ENCODE results near the gene MBL2.

Gene MBL2

GRCh38 chr10:52755297-52756062 is 17.1 kb downstream of the MBL2 start:
- Histone ChIP-seq H3K4me3 (ENCODE audit: low read length) (no peak overlapping the region), H3K36me3 (ENCODE audit: control insufficient read depth, insufficient read depth, low read length) (no peaks in the 10 kb centered on the region), H3K27ac (ENCODE audit: low read length) (no peak overlapping the region), H3K9me3 (ENCODE audit: control insufficient read depth, insufficient read depth, low read length) (no peaks in the 10 kb centered on the region), H3K4me1 (ENCODE audit: control insufficient read depth, insufficient read depth, low read length) (no peaks in the 10 kb centered on the region), H3K27me3 (ENCODE audit: control insufficient read depth, insufficient read depth, low read length) (no peaks in the 10 kb centered on the region)
- WGBS (ENCODE audit: insufficient coverage, insufficient read length), result no CpG with 5 or more reads among the region's 5 CpGs
- DNase-seq (ENCODE audit: low read depth, low spot score), result no peak

DNA sequence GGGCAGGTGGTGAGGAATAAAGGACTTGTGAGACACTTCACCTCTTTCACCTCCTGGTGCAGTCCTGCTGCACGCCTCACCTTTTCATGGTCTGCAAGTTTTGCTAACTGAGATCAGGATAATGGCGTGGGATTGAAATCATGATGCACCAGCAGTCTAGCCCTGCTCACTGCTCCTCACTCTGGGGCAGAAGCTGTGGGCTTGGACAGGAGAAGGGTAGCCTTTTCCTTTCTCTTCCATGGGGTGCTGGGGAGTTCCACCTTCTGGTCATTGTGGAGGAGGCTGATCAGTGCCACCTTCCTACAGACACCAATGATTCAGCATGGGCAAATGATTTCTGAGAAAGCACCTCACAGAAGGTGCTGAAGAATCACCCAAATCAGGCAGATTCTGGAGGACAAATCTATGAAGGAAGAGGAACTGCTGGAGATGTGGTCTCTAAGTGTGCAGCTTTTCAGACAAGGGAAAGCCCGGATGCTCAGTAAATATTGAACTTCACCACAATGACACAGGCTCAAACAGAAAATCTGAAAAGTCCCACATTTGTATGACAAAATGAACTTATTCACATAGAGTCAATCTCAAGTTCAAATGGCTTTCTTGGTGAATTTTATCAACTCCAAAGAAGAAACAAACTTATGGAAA is 19.7 kb downstream of the MBL2 start:
- Histone ChIP-seq H3K27ac (ENCODE audit: low read length) (no peak overlapping the region), H3K27me3 (ENCODE audit: control insufficient read depth, insufficient read depth, low read length) (no peaks in the 10 kb centered on the region), H3K4me3 (ENCODE audit: low read length) (no peak overlapping the region), H3K36me3 (ENCODE audit: control insufficient read depth, insufficient read depth, low read length) (no peaks in the 10 kb centered on the region), H3K4me1 (ENCODE audit: control insufficient read depth, insufficient read depth, low read length) (no peaks in the 10 kb centered on the region), H3K9me3 (ENCODE audit: control insufficient read depth, insufficient read depth, low read length) (no peaks in the 10 kb centered on the region)
- no CpG with 5 or more reads among the region's 3 CpGs for WGBS (ENCODE audit: insufficient coverage, insufficient read length)
- DNase-seq (ENCODE audit: low read depth, low spot score), result no peak

DNA sequence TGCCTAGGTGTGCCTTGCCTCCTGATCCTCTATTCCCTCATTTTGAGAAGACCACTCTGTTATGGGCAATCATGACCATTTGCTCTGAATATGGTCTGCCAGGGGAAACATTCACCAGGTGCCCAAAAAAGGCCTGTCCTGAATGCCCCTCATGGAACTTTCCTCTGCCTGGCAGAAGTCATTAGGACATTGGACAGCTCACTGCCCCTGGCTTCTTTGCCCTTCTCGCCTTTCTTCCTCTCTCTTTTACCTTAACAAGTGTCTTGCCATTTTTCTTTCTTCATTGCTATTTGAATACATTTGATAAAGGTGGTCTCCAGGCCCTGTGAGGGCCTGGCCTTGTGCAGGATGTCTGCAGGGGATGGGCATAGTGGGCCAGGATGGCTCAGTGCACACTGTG is 20.3 kb downstream of the MBL2 start:
- WGBS (ENCODE audit: insufficient coverage, insufficient read length), result no CpG with 5 or more reads among the region's 1 CpG
- Histone ChIP-seq H3K27me3 (ENCODE audit: control insufficient read depth, insufficient read depth, low read length) (no peaks in the 10 kb centered on the region), H3K4me1 (ENCODE audit: control insufficient read depth, insufficient read depth, low read length) (no peaks in the 10 kb centered on the region), H3K4me3 (ENCODE audit: low read length) (no peak overlapping the region), H3K36me3 (ENCODE audit: control insufficient read depth, insufficient read depth, low read length) (no peaks in the 10 kb centered on the region), H3K27ac (ENCODE audit: low read length) (no peak overlapping the region), H3K9me3 (ENCODE audit: control insufficient read depth, insufficient read depth, low read length) (no peaks in the 10 kb centered on the region)
- no peak for DNase-seq (ENCODE audit: low read depth, low spot score)

GRCh38 chr10:52751337-52751736 is 21.2 kb downstream of the MBL2 start:
- no peak overlapping the region for H3K4me3 ChIP-seq (ENCODE audit: low read length)
- no peak overlapping the region for H3K27ac ChIP-seq (ENCODE audit: low read length)
- H3K4me1 ChIP-seq (ENCODE audit: control insufficient read depth, insufficient read depth, low read length), result no peaks in the 10 kb centered on the region
- no peak for DNase-seq (ENCODE audit: low read depth, low spot score)
- H3K36me3 ChIP-seq (ENCODE audit: control insufficient read depth, insufficient read depth, low read length), result no peaks in the 10 kb centered on the region
- WGBS (ENCODE audit: insufficient coverage, insufficient read length), result no CpG with 5 or more reads among the region's 2 CpGs
- no peaks in the 10 kb centered on the region for H3K9me3 ChIP-seq (ENCODE audit: control insufficient read depth, insufficient read depth, low read length)
- no peaks in the 10 kb centered on the region for H3K27me3 ChIP-seq (ENCODE audit: control insufficient read depth, insufficient read depth, low read length)

DNA sequence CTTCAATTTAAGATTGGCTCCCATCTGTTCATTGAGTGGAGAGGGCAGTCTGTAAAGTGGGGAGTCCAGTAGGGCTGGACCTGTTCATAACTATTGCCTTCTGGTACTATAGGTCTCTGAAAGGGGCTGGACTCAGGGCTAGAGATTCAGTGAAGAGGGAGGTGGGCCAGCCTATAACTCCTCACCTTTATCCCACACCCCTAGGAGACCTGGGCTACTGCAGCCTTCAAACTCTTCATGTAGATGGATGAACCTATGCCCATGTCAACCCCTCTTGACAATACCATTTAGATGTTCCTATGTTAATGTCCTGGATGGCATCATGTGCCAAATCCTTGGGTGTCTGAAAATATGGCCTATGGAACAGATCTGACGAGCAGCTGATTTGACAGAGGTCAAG is 22.0 kb downstream of the MBL2 start:
- WGBS (ENCODE audit: insufficient coverage, insufficient read length), result no CpG with 5 or more reads among the region's 1 CpG
- H3K9me3 ChIP-seq (ENCODE audit: control insufficient read depth, insufficient read depth, low read length), result no peaks in the 10 kb centered on the region
- no peaks in the 10 kb centered on the region for H3K36me3 ChIP-seq (ENCODE audit: control insufficient read depth, insufficient read depth, low read length)
- H3K27ac ChIP-seq (ENCODE audit: low read length), result no peak overlapping the region
- H3K27me3 ChIP-seq (ENCODE audit: control insufficient read depth, insufficient read depth, low read length), result no peaks in the 10 kb centered on the region
- no peak overlapping the region for H3K4me3 ChIP-seq (ENCODE audit: low read length)
- no peaks in the 10 kb centered on the region for H3K4me1 ChIP-seq (ENCODE audit: control insufficient read depth, insufficient read depth, low read length)
- DNase-seq (ENCODE audit: low read depth, low spot score), result no peak

GRCh38 chr10:52747694-52748093 is 24.9 kb downstream of the MBL2 start:
- H3K36me3 ChIP-seq (ENCODE audit: control insufficient read depth, insufficient read depth, low read length), result no peaks in the 10 kb centered on the region
- no peak for DNase-seq (ENCODE audit: low read depth, low spot score)
- no peak overlapping the region for H3K27ac ChIP-seq (ENCODE audit: low read length)
- H3K9me3 ChIP-seq (ENCODE audit: control insufficient read depth, insufficient read depth, low read length), result no peaks in the 10 kb centered on the region
- no peak overlapping the region for H3K4me3 ChIP-seq (ENCODE audit: low read length)
- H3K27me3 ChIP-seq (ENCODE audit: control insufficient read depth, insufficient read depth, low read length), result no peaks in the 10 kb centered on the region
- no CpG with 5 or more reads among the region's 4 CpGs for WGBS (ENCODE audit: insufficient coverage, insufficient read length)
- no peaks in the 10 kb centered on the region for H3K4me1 ChIP-seq (ENCODE audit: control insufficient read depth, insufficient read depth, low read length)

GRCh38 chr10:52746169-52746568 is 26.4 kb downstream of the MBL2 start:
- no peak overlapping the region for H3K27ac ChIP-seq (ENCODE audit: low read length)
- H3K27me3 ChIP-seq (ENCODE audit: control insufficient read depth, insufficient read depth, low read length), result no peaks in the 10 kb centered on the region
- no peaks in the 10 kb centered on the region for H3K9me3 ChIP-seq (ENCODE audit: control insufficient read depth, insufficient read depth, low read length)
- H3K36me3 ChIP-seq (ENCODE audit: control insufficient read depth, insufficient read depth, low read length), result no peaks in the 10 kb centered on the region
- no peaks in the 10 kb centered on the region for H3K4me1 ChIP-seq (ENCODE audit: control insufficient read depth, insufficient read depth, low read length)
- DNase-seq (ENCODE audit: low read depth, low spot score), result no peak
- no CpG with 5 or more reads among the region's 5 CpGs for WGBS (ENCODE audit: insufficient coverage, insufficient read length)
- no peak overlapping the region for H3K4me3 ChIP-seq (ENCODE audit: low read length)

DNA sequence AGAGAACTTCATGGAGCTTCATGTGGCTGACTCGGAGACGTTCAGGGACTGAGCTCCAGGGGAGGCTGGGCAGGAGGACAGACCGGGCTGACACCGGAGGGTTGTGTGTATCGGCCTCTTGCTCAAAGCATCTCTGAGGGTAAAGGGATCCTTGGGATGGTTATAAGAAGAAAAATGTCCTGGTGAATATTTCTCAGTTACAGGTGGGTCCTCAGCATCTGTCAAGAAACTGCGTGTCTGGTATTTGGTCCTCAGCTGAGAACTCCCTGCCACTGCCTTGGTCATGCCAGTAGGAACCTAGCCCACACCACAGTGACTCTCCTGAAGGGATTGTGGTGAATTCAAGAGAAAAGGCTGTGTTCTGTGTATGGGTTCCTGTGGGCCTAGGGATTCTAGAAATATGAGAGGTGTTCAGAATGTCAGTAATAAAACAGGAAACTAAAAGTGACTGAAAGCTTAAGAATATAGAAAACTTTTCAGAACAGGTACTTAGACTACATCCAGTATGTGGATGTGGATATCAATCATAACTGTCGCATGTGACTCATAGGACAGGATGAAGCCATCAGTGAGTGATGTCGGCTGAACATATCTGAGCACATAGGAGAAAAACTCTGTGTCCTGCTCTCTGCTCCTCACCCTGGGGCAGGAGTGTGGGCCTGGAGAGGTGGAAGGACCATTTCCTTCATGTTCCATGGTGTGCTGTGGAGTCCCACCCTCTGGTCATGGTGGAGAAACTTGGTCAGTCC is 28.4 kb downstream of the MBL2 start:
- Histone ChIP-seq H3K4me3 (ENCODE audit: low read length) (no peak overlapping the region), H3K9me3 (ENCODE audit: control insufficient read depth, insufficient read depth, low read length) (no peaks in the 10 kb centered on the region), H3K27me3 (ENCODE audit: control insufficient read depth, insufficient read depth, low read length) (no peaks in the 10 kb centered on the region), H3K27ac (ENCODE audit: low read length) (no peak overlapping the region), H3K4me1 (ENCODE audit: control insufficient read depth, insufficient read depth, low read length) (no peaks in the 10 kb centered on the region), H3K36me3 (ENCODE audit: control insufficient read depth, insufficient read depth, low read length) (no peaks in the 10 kb centered on the region)
- no peak for DNase-seq (ENCODE audit: low read depth, low spot score)
- no CpG with 5 or more reads among the region's 8 CpGs for WGBS (ENCODE audit: insufficient coverage, insufficient read length)

DNA sequence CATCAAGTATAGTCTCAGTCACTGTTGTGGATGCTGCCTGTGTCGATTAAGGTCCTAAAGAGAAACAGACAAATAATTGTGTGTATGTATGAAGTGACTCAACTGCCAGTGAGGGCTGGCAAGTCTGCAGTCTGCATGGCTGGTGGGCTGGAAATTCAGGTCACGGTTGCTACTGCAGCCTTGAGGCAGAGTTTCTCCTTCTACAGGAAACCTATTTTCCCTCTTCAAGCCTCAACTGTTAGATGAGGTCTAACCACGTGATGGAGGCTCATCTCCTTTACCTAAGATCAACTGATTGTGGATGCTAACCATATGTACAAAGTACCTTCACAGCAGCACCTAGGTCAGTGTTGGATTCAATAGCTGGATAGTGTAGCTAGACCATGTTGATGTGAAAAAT is 29.9 kb downstream of the MBL2 start:
- WGBS (ENCODE audit: insufficient coverage, insufficient read length), result no CpG with 5 or more reads among the region's 3 CpGs
- Histone ChIP-seq H3K4me3 (ENCODE audit: low read length) (no peak overlapping the region), H3K27me3 (ENCODE audit: control insufficient read depth, insufficient read depth, low read length) (no peaks in the 10 kb centered on the region), H3K36me3 (ENCODE audit: control insufficient read depth, insufficient read depth, low read length) (no peaks in the 10 kb centered on the region), H3K27ac (ENCODE audit: low read length) (no peak overlapping the region), H3K9me3 (ENCODE audit: control insufficient read depth, insufficient read depth, low read length) (no peaks in the 10 kb centered on the region), H3K4me1 (ENCODE audit: control insufficient read depth, insufficient read depth, low read length) (no peaks in the 10 kb centered on the region)
- no peak for DNase-seq (ENCODE audit: low read depth, low spot score)

- Histone ChIP-seq H3K36me3 (ENCODE audit: control insufficient read depth, insufficient read depth, low read length) (no peaks in the 10 kb centered on the region), H3K4me3 (ENCODE audit: low read length) (no peak overlapping the region), H3K27ac (ENCODE audit: low read length) (no peak overlapping the region), H3K4me1 (ENCODE audit: control insufficient read depth, insufficient read depth, low read length) (no peaks in the 10 kb centered on the region), H3K27me3 (ENCODE audit: control insufficient read depth, insufficient read depth, low read length) (no peaks in the 10 kb centered on the region), H3K9me3 (ENCODE audit: control insufficient read depth, insufficient read depth, low read length) (no peaks in the 10 kb centered on the region)
- DNase-seq (ENCODE audit: low read depth, low spot score), result no peak
- WGBS (ENCODE audit: insufficient coverage, insufficient read length), result no CpG with 5 or more reads among the region's 2 CpGs
Observed at GRCh38 chr10:52741851-52742250, 30.7 kb downstream of the MBL2 start.

Data from iPS DF 6.9 (cell line).